Gastroesophageal sphincter (tissue), 4 donors: ENCODE data around the gene PDE2A. TPM values are rescaled to one million over a fixed set of nuclear protein-coding genes. Genes with fewer than 3 reads are reported as not detected.

ENCODE experiments used
- ATAC-seq: fragments of 150-250 bp; one replicate; pipeline ENCODE4 v1.9.1; 2016; ENCODE audit warnings: mild to moderate bottlenecking, moderate library complexity
- H3K27ac ChIP-seq, 4 donors: fragments of 200-600 bp; sonication (generic) in 3 of 4; 1 replicate in 3 of 4; 2 replicates in 1 of 4; pipeline ENCODE4 v1.5.1; 2016 to 2019
- H3K27me3 ChIP-seq: fragments of 200-600 bp; sonication (generic); one replicate; pipeline ENCODE4 v1.5.1; 2019
- H3K36me3 ChIP-seq, 2 donors: fragments of 200-600 bp; sonication (generic); one replicate each; pipeline ENCODE4 v1.5.1; 2019; ENCODE audit warnings: control low read depth in 1 of 2
- H3K4me1 ChIP-seq, 3 donors: fragments of 200-600 bp; sonication (generic); 1 replicate in 2 of 3; 2 replicates in 1 of 3; pipeline ENCODE4 v1.5.1; 2016 to 2019; ENCODE audit warnings: control low read depth in 2 of 3
- H3K4me3 ChIP-seq, 2 donors: fragments of 200-600 bp; sonication (generic); one replicate each; pipeline ENCODE4 v1.5.1; 2019; ENCODE audit warnings: mild to moderate bottlenecking in 1 of 2, moderate library complexity in 1 of 2
- H3K9me3 ChIP-seq, 3 donors: fragments of 200-600 bp; sonication (generic); one replicate each; pipeline ENCODE4 v1.5.1; 2017 to 2019; ENCODE audit warnings: control low read depth in 2 of 3
- CTCF ChIP-seq, 4 experiments: fragments of 200-600 bp in 2 of 4; fragments of 450-650 bp in 2 of 4; sonication (generic) in 1 of 4; IDR thresholded peaks; one replicate each; pipeline ENCODE4 v1.5.1; 2017 to 2019; ENCODE audit warnings: antibody characterized with exemption in 4 of 4, mild to moderate bottlenecking in 2 of 4, moderate library complexity in 2 of 4
- EP300 ChIP-seq: sonication (generic); formaldehyde crosslinking; IDR thresholded peaks from one replicate; pipeline ENCODE4 v1.6.1; 2017; ENCODE audit warnings: antibody characterized with exemption, mild to moderate bottlenecking
- POLR2A ChIP-seq, 2 donors: fragments of 450-650 bp; IDR thresholded peaks; one replicate each; pipeline ENCODE4 v1.6.1; 2017; ENCODE audit warnings: antibody characterized with exemption in 2 of 2, mild to moderate bottlenecking in 2 of 2, moderate library complexity in 1 of 2
- POLR2AphosphoS5 ChIP-seq: sonication (generic); formaldehyde crosslinking; IDR thresholded peaks from one replicate; pipeline ENCODE4 v1.6.1; 2017; ENCODE audit warnings: antibody characterized with exemption
- WGBS, 2 donors: methylation state at CpG; one replicate each; pipeline ENCODE4 v1.1.5; 2018; ENCODE audit warnings: low coverage in 1 of 2; 5-methylcytosine and 5-hydroxymethylcytosine counted together
- total RNA-seq, 4 donors: library from RNA; depleted of rRNA; stranded (reverse); fragments of >200 nt; gene quantifications; one replicate each; pipeline ENCODE4 v1.1.0, GENCODE V29; 2016

The PDE2A gene
- total RNA-seq, 4 donors from 2014 or later, result 31.6 to 54.2 (median 35.4) TPM

GRCh38 chr11:72683782-72684200 lies 9.6 kb upstream of the PDE2A start:
- no peak overlapping the region for H3K4me3 ChIP-seq
- H3K9me3 ChIP-seq, result no peaks in the 10 kb centered on the region
- H3K27ac ChIP-seq, result peak overlapping the region in 2 of 4 donors; percentile 66 to 69
- no peak for TF ChIP-seq POLR2A (IDR thresholded peaks at IDR 0.05)
- no peak for TF ChIP-seq POLR2AphosphoS5
- no peak for TF ChIP-seq EP300
- peak in 3 of 4 experiments; percentile 93 to 99 (median 94) for TF ChIP-seq CTCF (IDR thresholded peaks at IDR 0.05)
- peak; percentile 44 for ATAC-seq
- H3K36me3 ChIP-seq, result peaks cover 0 to 44% of the 10 kb centered on the region in 2 donors
- H3K27me3 ChIP-seq, result peaks cover 12% of the 10 kb centered on the region
- H3K4me1 ChIP-seq, result peaks cover 0 to 52% (median 30%) of the 10 kb centered on the region in 3 donors
- WGBS, 2 donors, result 35 to 43% methylated on average over 1 to 4 of the region's 7 CpGs

GRCh38 chr11:72682858-72683243 lies 8.6 kb upstream of the PDE2A start:
- H3K4me1 ChIP-seq, result peaks cover 0 to 52% (median 30%) of the 10 kb centered on the region in 3 donors
- H3K36me3 ChIP-seq, result peaks cover 0 to 34% of the 10 kb centered on the region in 2 donors
- no peak for TF ChIP-seq POLR2AphosphoS5
- no peak for TF ChIP-seq EP300
- no peak for TF ChIP-seq POLR2A (IDR thresholded peaks at IDR 0.05)
- no peak for TF ChIP-seq CTCF (IDR thresholded peaks at IDR 0.05)
- ATAC-seq, result no peak
- no peak overlapping the region for H3K27ac ChIP-seq
- H3K27me3 ChIP-seq, result peaks cover 21% of the 10 kb centered on the region
- no peak overlapping the region for H3K4me3 ChIP-seq
- WGBS, 2 donors, result 40 to 44% methylated on average over 1 to 2 of the region's 4 CpGs
- no peaks in the 10 kb centered on the region for H3K9me3 ChIP-seq

- WGBS, 2 donors, result 66 to 76% methylated on average over 2 to 5 of the region's 5 CpGs
- TF ChIP-seq EP300 (no peak), POLR2A (IDR thresholded peaks at IDR 0.05) (no peak), CTCF (IDR thresholded peaks at IDR 0.05) (no peak), POLR2AphosphoS5 (no peak)
- no peak overlapping the region for H3K4me3 ChIP-seq
- H3K27me3 ChIP-seq, result peaks cover 26% of the 10 kb centered on the region
- H3K36me3 ChIP-seq, result peaks cover 0 to 29% of the 10 kb centered on the region in 2 donors
- no peaks in the 10 kb centered on the region for H3K9me3 ChIP-seq
- H3K27ac ChIP-seq, result no peak overlapping the region
- H3K4me1 ChIP-seq, result peaks cover 0 to 49% (median 26%) of the 10 kb centered on the region in 3 donors
- ATAC-seq, result no peak
Measured at GRCh38 chr11:72682238-72682857, 8.1 kb upstream of the PDE2A start.

- TF ChIP-seq POLR2A (IDR thresholded peaks at IDR 0.05) (no peak), CTCF (IDR thresholded peaks at IDR 0.05) (no peak), EP300 (no peak), POLR2AphosphoS5 (no peak)
- WGBS, 2 donors, result 33 to 39% methylated on average over 6 to 9 of the region's 17 CpGs
- Histone ChIP-seq H3K27ac (no peak overlapping the region), H3K36me3 (peaks cover 0 to 21% of the 10 kb centered on the region in 2 donors), H3K27me3 (peaks cover 35% of the 10 kb centered on the region), H3K9me3 (no peaks in the 10 kb centered on the region), H3K4me3 (no peak overlapping the region), H3K4me1 (peaks cover 0 to 48% (median 20%) of the 10 kb centered on the region in 3 donors)
- no peak for ATAC-seq
Measured at GRCh38 chr11:72681226-72682153, 7.3 kb upstream of the PDE2A start.
